MM.1S (cell line): ENCODE results near the gene PTPRB.

Experiments used
- EZH2 ChIP-seq: fragments of 300-600 bp; sonication (generic); optimal IDR thresholded peaks from 2 replicates; pipeline ENCODE3; 2017; ENCODE audit warnings: low read depth, mild to moderate bottlenecking, antibody characterized with exemption, low read length, mixed read lengths
- TF ChIP-seq, protein P1 (sequence below): fragments of 300-600 bp; sonication (generic); IDR thresholded peaks from 2 replicates; pipeline ENCODE4 v1.5.1; 2016; ENCODE audit warnings: antibody characterized with exemption, low read length, mixed read lengths

DNA sequence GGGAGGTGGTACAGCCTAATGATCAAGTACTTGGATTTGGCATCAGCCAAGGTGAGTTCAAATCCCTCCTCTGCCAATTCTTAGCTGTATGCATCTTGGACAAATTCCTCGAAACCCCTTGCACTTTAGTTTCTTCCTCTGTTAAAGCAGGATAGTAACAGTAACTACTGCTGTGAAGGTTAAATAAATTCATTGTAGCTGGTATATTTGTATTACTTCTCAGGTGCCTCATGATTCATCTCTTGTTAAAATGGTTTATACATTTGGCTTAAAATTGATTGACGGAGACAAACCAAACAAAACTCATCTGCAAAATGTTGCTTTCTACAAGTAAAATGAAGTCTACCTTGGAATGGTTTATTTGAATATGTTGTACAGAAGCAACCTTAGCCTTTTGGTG is 2.3 kb upstream of the PTPRB start:
- TF ChIP-seq, protein P1, sequence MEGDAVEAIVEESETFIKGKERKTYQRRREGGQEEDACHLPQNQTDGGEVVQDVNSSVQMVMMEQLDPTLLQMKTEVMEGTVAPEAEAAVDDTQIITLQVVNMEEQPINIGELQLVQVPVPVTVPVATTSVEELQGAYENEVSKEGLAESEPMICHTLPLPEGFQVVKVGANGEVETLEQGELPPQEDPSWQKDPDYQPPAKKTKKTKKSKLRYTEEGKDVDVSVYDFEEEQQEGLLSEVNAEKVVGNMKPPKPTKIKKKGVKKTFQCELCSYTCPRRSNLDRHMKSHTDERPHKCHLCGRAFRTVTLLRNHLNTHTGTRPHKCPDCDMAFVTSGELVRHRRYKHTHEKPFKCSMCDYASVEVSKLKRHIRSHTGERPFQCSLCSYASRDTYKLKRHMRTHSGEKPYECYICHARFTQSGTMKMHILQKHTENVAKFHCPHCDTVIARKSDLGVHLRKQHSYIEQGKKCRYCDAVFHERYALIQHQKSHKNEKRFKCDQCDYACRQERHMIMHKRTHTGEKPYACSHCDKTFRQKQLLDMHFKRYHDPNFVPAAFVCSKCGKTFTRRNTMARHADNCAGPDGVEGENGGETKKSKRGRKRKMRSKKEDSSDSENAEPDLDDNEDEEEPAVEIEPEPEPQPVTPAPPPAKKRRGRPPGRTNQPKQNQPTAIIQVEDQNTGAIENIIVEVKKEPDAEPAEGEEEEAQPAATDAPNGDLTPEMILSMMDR: no peak
- TF ChIP-seq EZH2: no peak
